ENCODE results near the gene RNASET2. TPM values are rescaled to one million over a fixed set of nuclear protein-coding genes. Genes with fewer than 3 reads are reported as not detected.
"Not testable (repeated sequence)": the region's sequence is repeated elsewhere in the genome, so short reads cannot be mapped to it uniquely, and the experiment has no call there.

The RNASET2 gene
- total RNA-seq, 1 experiment from 2014 or later: 40.0 TPM

DNA sequence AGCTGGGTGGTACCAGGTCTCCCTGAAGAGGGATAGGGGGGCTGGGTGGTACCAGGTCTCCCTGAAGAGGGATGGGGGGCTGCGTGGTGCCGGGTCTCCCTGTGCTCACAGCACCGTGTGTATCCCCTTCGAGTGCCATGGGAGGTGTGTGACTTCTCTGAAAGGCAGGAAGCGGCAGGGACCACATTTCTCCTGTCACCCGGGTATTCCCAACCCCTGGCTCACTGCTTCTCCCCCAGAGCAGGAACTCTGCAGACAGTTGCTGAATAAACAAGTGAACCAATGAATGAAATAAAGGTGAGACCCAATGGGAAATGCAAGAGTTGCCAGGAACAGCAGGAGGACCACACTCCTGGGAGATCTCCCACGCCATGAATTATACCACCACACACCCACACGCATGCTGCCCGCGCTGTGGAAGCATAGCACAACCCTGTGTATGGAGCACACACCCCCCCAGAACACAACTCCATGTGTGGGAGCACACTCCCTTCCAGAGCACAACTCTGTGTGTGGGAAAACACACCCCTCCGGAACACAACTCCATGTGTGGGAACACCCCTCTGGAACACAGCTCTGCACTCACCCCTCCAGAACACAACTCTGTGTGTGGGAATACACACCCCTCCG lies 50.7 kb downstream of the RNASET2 start:
- no peak for DNase-seq (ENCODE audit: extremely low read depth, low read depth)

- DNase-seq (ENCODE audit: extremely low read depth, low read depth): no peak
Observed at GRCh38 chr6:166905013-166905412, 51.3 kb downstream of the RNASET2 start.

DNA sequence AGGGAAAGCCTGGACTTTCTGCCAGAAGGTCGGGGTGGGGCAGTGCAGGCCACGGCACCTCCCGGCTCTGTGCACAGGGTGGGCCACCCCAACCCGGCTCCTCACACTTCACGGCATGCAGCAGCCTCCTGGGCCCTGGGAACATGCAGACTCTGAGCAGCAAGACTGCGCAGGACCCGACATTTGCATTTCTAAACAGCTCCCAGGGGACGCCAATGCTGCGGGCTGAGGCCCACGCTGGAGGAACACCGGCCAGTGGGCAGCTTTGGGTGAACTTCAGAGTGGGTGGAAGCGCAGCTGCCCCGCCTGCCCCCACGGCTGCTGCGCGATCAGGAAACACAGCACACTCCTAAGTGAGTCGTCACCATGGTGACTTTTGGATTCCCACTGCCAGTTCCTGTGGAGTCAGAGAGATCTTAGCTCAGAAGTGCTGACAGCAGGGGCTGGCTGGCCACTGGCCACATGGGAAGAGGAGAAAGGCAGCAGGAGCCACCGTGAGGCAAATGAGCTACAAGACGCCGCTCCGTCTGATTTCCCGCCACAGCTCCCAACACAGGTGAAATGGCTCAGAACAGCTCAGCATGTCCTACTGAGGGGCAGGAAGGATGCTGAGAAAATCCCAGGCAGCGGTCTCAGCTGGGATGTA lies 52.1 kb downstream of the RNASET2 start:
- DNase-seq (ENCODE audit: extremely low read depth, low read depth): no peak

DNA sequence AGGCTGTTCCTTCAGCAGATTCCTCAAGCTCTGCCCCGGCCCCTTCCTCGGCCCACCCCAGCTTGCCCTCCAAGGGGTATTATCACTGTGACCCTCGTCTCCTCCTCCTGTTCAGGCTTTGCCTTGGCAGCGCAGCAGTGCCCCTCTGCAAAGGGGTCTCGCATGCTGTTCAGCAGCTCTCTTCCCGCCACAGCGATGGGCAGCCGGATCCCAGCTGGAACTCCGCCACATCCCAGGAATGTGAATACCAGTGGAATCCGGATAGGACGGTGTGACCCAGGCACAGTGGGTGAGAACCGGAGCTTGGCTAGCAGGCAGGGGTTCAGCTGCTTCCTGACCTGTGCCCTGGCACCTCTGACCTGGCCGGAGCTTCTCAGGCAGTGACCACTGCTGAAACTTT lies 52.9 kb downstream of the RNASET2 start:
- no peak for DNase-seq (ENCODE audit: extremely low read depth, low read depth)

DNA sequence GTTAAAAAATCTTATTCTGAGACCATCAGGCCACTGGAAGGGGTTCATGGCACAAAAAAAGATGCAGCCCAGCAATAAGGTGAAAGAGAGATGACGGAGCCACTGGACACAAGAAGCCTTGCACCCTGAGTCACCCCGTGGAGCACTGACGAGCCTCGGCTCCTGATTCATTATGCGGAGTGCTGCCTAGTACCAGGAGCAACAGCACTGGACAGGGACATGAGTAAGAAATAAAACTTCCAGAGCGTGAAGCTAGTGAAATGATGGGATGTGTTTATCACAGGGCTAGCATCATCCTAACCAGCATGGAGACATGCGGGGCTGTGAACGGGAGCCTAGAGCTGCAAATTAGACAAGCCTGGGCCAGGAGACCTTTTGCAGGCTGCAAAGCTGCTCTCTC lies 53.3 kb downstream of the RNASET2 start:
- DNase-seq (ENCODE audit: extremely low read depth, low read depth): no peak

GRCh38 chr6:166902211-166902755 lies 54.1 kb downstream of the RNASET2 start:
- no peak for DNase-seq (ENCODE audit: extremely low read depth, low read depth)

GRCh38 chr6:166901626-166902025 lies 54.7 kb downstream of the RNASET2 start:
- no peak for DNase-seq (ENCODE audit: extremely low read depth, low read depth)

DNA sequence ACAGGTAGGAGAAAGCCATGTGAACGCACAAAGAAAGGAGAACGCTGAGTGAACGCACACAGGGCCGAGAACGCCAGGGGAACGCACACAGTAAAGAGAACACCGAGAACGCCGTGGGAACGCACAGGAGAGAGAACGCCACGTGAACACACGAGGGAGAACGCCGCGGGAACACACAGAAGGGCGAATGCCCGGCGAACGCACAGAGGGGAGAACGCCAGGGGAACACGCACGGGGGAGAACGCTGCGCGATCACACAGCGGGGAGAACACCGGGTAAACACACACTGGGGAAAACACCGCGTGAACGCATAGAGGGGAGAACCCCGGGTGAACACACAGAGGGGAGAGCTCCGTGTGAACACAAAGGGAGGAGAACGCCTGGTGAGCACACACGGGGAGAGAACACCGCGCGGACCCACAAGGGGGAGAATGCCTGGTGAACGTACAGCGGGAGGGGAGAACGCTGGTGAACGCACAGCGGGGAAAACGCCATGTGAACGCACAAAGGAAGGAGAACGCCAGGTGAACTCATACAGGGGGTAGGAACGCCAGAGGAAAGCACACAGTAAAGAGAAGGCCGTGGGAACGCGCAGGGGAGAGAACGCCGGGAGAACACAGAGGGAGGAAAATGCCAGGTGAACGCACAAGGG lies 55.3 kb downstream of the RNASET2 start:
- DNase-seq (ENCODE audit: extremely low read depth, low read depth): no peak

- DNase-seq (ENCODE audit: extremely low read depth, low read depth): no peak
Observed at GRCh38 chr6:166900130-166900708, 56.1 kb downstream of the RNASET2 start.

DNA sequence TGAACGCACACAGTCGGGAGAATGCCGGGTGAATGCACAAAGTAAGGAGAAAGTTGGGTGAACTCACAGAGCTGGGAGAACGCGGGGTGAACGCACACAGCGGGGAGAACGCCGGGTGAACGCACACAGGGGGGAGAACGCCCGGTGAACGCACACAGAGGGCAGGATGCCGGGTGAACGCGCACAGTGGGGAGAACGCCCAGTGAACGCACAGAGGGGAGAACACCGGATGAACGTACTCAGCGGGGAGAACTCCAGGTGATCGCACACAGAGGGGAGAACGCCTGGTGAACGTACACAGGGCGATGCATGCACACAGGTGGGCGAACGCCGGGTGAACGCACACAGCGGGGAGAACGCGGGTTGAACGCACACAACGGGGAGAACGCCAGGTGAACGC lies 57.4 kb downstream of the RNASET2 start:
- DNase-seq (ENCODE audit: extremely low read depth, low read depth): no peak

DNA sequence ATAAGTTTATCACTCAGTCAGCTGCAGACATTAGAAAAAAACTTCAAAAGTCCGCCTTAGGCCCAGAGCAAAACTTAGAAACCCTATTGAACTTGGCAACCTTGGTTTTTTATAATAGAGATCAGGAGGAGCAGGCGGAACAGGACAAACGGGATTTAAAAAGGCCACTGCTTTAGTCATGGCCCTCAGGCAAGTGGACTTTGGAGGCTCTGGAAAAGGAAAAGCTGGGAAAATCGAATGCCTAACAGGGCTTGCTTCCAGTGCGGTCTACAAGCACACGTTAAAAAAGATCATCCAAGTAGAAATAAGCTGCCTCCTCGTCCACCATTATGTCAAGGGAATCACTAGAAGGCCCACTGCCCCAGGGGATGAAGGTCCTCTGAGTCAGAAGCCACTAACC lies 61.7 kb downstream of the RNASET2 start:
- not testable (repeated sequence) for DNase-seq (ENCODE audit: extremely low read depth, low read depth)

GRCh38 chr6:166892472-166892871 lies 63.9 kb downstream of the RNASET2 start:
- DNase-seq (ENCODE audit: extremely low read depth, low read depth): not testable (repeated sequence)

DNA sequence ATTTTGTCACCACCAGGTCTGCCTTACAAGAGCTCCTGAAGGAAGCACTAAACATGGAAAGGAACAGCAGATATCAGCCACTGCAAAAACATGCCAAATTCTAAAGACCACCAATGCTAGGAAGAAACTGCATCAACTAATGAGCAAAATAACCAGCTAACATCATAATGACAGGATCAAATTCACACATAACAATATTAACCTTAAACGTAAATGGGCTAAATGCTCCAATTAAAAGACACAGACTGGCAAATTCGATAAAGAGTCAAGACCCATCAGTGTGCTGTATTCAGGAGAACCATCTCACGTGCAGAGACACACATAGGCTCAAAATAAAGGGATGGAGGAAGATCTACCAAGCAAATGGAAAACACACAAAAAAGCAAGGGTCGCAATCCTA lies 69.6 kb downstream of the RNASET2 start:
- DNase-seq (ENCODE audit: extremely low read depth, low read depth): not testable (repeated sequence)

DNA sequence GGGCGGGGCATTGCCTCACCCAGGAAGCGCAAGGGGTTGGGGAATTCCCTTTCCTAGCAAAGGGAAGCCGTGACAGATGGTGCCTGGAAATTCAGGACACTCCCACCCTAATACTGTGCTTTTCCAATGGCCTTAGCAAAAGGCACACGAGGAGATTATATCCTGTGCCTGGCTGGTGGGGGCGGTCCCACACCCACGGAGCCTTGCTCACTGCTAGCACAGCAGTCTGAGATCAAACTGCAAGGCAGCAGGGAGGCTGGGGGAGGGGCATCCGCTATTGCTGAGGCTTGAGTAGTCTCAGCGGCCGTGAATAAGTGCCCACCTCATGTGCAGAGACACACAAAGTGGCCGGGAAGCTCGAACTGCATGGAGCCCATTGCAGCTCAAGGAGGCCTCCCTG lies 71.4 kb downstream of the RNASET2 start:
- not testable (repeated sequence) for DNase-seq (ENCODE audit: extremely low read depth, low read depth)

- no peak for DNase-seq (ENCODE audit: extremely low read depth, low read depth)
Observed at GRCh38 chr6:166879594-166879993, 76.8 kb downstream of the RNASET2 start.

Small RNA genes within 50 kb of the gene (small RNA-seq; reads per million reads assigned to genes)
- 0.06 to 0.53 reads per million in 2 experiments for gene MIR3939

Other genes with a start within 250 kb of the RNASET2 start
- 12.1 and 14.9 TPM in 2 replicates for gene CEP43, start 42.8 kb upstream of the RNASET2 start, total RNA-seq (2014; rRNA removed; shearing (Covaris generic))
- not detected in 2 replicates for gene CCR6, start 166.5 kb upstream of the RNASET2 start, total RNA-seq (2014; rRNA removed; shearing (Covaris generic))
- gene GPR31, start 201.4 kb upstream of the RNASET2 start, total RNA-seq (2014; rRNA removed; shearing (Covaris generic)): not detected in 2 replicates